Stimulated activated CD4-positive, alpha-beta T cell treated with anti-CD3 and anti-CD28 coated beads, Interleukin-1b, Interleukin-23, amount 100 ng/mL, for 1 hour (primary cell): ENCODE measurements around the gene GPR37L1.
"Not testable (repeated sequence)": the region's sequence is repeated elsewhere in the genome, so short reads cannot be mapped to it uniquely, and the experiment has no call there.

ENCODE experiments used
- DNase-seq, 2 donors: peaks; one replicate each; pipeline ENCODE4 v3.0.0-alpha.2; 2020; ENCODE audit warnings: low read depth in 2 of 2

Gene GPR37L1

GRCh38 chr1:202133496-202133895 is 10.8 kb downstream of the GPR37L1 start:
- no peak for DNase-seq

DNA sequence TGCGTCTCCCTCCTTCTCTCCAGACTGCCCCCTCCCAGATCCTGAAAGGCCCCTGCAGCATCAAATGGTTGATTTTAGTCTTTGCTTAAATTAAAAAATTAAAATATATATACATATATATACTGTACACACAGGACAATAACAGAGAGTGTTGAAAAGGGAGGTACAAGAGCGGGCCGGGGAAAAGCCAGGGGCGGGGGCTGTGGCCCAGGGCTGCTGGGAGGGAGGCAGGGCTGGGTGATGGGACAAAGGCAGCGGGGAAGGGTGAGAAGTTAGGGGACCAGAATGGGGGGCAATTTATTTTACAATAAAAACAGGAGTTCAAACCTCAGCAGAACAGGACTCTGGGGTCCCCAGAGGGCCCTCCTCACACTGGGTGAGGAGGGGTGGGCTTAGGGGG is 11.3 kb downstream of the GPR37L1 start:
- DNase-seq: no peak

- DNase-seq: no peak
Measured at GRCh38 chr1:202134645-202135172, 12.0 kb downstream of the GPR37L1 start.

DNA sequence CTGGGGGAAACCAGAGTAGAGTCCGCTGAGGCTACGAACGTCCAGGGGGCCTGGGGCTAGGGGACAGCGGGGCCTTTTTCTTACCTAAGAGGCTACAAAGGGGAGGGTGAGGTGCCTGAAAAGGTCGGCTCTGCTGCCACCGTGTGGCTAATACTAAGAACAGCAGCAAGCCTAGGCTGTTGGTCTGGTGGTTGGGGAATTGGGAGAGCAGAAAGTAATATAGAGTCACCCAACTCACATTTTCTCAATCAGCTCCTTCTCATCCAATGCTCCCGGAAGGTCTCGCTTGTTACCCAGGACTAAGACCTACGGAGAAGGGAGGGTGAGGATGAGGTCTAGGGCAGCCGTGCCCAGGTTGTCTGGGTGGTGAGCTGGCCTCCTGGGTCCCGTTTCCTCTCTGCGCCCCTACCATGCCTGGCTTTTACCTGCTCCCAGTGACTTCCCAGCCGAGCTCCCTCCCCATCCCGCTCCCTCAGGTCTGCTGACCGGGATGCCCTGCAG is 12.6 kb downstream of the GPR37L1 start:
- no peak for DNase-seq

GRCh38 chr1:202140833-202141232 is 18.1 kb downstream of the GPR37L1 start:
- no peak for DNase-seq

GRCh38 chr1:202141468-202141867 is 18.8 kb downstream of the GPR37L1 start:
- not testable (repeated sequence) for DNase-seq

GRCh38 chr1:202143011-202143767 is 20.5 kb downstream of the GPR37L1 start:
- DNase-seq: no peak

DNA sequence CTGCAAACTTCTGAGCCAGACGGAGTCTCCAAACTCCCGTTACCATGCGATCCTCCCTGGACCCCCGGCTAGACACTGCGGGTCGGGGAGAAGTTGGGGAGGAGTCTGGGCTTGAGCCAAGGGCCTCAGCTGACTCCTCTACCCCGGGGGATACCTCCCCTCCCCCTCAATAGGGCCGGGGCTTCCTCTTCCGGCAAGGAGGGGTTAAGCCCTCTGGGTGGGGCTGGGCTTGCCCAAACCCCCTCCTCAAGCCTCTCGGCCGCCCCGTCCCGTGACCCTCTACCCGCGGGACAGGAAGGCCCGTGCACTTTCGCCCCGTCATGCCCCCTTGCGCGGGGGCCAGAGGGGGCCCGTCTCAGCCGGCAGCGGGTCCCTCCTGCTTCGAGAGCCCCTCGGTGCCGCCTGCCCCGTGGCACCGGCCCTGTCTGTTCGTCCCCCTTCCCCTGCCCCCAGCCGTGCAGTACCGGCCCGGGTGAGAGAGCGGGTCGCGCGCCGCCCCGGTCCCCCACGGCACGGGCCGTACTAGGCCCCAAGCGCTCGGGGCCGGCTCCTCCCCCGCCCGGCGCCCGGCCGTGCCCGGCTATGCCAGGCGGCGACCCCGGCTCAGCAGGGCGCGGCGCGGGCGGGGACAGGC is 21.2 kb downstream of the GPR37L1 start:
- DNase-seq: no peak

- no peak for DNase-seq
Measured at GRCh38 chr1:202144402-202145067, 21.8 kb downstream of the GPR37L1 start, which contains the start of gene ARL8A. TSS of gene ARL8A (minus strand) at chr1:202144737. CDS start at chr1:202144572, 165 bp downstream.

DNA sequence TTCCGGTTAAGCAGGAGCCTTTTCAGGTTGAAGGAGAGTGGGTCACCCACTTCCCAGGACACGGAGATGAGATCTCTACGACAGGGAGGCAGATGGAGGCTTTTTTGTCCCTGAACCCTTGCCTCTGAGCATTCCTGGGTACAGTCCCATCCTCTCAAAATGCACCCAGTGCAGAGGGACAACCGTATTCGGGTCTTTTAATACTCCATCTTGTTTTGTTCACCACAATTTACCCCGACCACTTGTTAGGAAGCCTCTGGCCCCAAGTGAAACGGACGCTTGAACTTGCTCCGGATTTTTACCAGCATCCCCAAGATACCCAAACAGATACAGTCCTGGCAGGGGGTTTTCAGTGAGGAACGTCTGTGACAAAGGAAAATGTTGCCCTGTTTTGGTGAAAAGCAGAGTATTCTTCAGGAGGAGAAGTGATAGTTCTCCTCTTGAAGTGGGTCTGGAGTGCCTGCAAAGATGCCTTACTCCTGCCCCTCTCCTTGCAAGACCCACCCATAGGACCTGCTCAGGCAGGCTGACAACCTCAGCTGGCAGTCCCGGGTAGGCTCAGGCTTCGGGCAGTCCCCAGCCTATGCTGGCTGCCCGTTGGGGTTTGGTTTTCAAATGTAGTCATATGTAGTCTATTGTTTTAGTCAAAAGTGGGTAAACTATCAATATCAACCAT is 22.5 kb downstream of the GPR37L1 start:
- DNase-seq: no peak

DNA sequence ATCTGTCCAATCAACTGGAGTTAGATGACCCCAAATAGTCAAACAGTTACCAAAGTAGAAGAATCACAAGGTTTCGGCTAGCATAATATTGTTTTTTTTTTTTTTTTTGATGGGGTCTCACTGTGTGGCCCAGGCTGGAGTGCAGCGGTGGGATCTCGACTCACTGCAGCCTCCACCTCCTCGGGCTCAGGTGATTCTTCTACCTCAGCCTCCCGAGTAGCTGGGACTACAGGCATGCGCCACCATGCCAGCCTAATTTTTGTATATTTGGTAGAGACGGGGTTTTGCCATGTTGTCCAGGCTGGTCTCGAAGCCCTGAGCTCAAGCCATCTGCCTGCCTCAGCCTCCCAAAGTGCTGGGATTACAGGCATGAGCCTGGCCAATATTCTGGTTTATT is 23.0 kb downstream of the GPR37L1 start:
- not testable (repeated sequence) for DNase-seq

GRCh38 chr1:202146279-202146678 is 23.6 kb downstream of the GPR37L1 start:
- DNase-seq: no peak

DNA sequence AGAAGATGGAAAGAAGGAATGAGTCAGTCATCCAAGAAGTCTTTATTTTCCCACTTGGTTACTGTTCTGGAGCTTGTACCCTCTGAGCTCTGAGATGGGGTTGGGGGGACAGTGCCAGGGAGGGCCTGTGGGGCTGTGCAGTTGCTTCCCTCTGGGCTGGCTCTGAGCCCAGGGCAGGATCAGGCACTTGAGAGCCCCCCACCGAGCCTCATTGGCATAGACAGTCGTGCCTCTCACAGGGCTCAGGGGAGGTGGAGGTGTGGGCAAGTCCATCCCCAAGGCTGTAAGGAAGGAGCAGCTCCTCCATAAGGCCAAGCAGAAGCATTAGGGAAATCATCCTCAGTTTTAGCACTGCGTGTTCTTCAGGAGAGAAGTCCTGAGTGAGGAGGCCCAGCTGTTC is 24.3 kb downstream of the GPR37L1 start:
- DNase-seq: no peak

DNA sequence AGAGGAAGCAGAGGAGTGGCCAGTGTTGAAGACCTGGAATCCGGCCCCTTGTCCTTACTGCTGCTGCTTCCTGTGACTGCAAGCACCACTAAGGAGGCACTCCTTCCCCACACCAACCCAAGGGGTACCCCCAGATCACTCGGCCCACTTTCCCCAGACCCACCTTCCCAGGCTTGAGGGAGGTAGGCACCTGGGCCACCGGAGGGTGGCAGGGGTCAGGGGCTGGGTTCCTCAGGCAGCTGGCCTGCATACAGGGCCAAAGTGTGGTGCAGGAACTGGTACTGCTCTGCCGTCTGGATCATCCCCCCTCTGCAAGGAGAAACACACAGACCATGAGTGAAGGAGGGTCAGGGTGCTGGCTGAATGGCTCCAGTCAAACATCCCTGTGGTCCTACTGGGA is 25.7 kb downstream of the GPR37L1 start:
- no peak for DNase-seq

DNA sequence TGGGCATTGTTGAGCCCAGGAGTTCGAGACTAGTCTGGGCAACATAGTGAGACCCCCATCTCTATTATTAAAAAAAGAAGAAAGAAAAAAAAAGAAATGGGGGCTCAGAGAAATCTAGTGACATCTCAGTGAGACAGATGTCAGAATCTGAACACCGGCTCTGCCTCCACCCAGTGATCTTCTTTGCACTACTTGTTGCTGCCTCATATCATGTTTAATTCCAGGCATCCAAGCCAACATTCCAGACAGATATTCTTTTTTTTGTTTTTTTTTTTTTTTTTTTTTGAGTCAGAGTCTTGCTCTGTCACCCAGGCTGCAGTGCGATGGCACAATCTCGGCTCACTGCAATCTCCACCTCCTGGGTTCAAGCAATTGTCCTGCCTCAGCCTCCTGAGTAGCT is 26.8 kb downstream of the GPR37L1 start:
- no peak for DNase-seq

DNA sequence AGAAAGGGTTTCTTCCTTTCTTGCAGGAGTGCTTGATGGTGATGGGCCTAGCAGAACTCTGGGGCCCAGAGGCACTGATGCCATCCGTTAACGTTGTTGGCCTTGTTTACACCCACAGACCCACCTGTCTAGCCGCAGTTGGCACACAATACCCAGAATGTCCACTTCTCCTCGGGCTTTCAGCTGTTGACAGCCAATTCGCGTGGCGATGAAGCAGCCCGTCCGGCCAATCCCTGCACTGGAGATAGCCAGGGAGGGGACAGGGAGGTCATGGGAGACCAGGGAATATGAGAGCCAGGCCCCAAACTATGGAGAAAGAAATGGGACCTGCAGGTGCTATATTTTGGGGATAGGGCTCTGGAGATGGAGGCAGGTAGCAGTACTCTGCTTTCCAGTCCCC is 27.5 kb downstream of the GPR37L1 start:
- no peak for DNase-seq

DNA sequence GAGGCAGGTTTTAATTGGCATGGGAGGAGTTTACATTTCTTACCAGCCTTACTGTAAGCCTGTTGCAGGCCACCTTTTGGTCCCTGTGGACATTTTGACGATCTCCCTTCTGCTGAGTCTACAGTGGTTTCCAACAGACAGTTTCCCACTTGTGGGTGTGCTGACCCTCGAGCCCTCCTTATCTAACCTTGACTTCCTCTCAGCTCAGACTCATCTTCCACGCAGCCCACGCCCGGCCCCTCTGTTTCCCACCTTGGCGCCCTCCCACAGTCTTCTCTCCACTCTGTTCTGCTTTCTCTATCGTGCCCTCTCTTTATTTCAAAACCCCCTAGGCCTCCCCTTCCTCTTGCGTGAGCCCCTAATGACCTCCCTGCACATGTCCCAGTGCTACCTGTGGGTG is 27.9 kb downstream of the GPR37L1 start:
- no peak for DNase-seq

- no peak for DNase-seq
Measured at GRCh38 chr1:202151045-202151444, 28.3 kb downstream of the GPR37L1 start.

GRCh38 chr1:202152399-202152798 is 29.7 kb downstream of the GPR37L1 start:
- no peak for DNase-seq

- DNase-seq: no peak
Measured at GRCh38 chr1:202153284-202153683, 30.6 kb downstream of the GPR37L1 start.

GRCh38 chr1:202154148-202154765 is 31.5 kb downstream of the GPR37L1 start:
- DNase-seq: no peak
